Spleen (tissue), 11 donors: Measurements from ENCODE around the gene STN1. TPM values are rescaled to one million over a fixed set of nuclear protein-coding genes. Genes with fewer than 3 reads are reported as not detected.

Source experiments
- DNase-seq: peaks from one replicate; pipeline ENCODE4 v3.0.0-alpha.2; 2020
- H3K27ac ChIP-seq, 8 donors: fragments of 200-600 bp; sonication (generic) in 7 of 8; 1 replicate in 4 of 8; 2 replicates in 4 of 8; pipeline versions ENCODE4 v1.5.0 to v1.8.0; 2016 to 2021; ENCODE audit warnings: inconsistent platforms in 4 of 8, mild to moderate bottlenecking in 4 of 8, moderate library complexity in 1 of 8
- H3K27me3 ChIP-seq, 7 donors: fragments of 200-600 bp; sonication (generic) in 6 of 7; replicated peaks in 1 of 7; 1 replicate in 4 of 7; 2 replicates in 3 of 7; pipeline versions ENCODE4 v1.5.0 to v1.8.0; 2016 to 2021; ENCODE audit warnings: inconsistent platforms in 3 of 7, mild to moderate bottlenecking in 1 of 7
- H3K36me3 ChIP-seq, 6 donors: fragments of 200-600 bp; sonication (generic) in 5 of 6; 1 replicate in 4 of 6; 2 replicates in 2 of 6; pipeline versions ENCODE4 v1.5.0 to v1.8.0; 2016 to 2021; ENCODE audit warnings: inconsistent platforms in 2 of 6
- H3K4me1 ChIP-seq, 6 donors: fragments of 200-600 bp; sonication (generic) in 5 of 6; 1 replicate in 3 of 6; 2 replicates in 3 of 6; pipeline versions ENCODE4 v1.5.0 to v1.8.0; 2016 to 2021; ENCODE audit warnings: inconsistent platforms in 3 of 6
- H3K4me3 ChIP-seq, 8 donors: fragments of 200-600 bp; sonication (generic) in 7 of 8; 1 replicate in 4 of 8; 2 replicates in 4 of 8; pipeline versions ENCODE4 v1.5.0 to v1.8.0; 2016 to 2021; ENCODE audit warnings: inconsistent platforms in 4 of 8, mild to moderate bottlenecking in 4 of 8, moderate library complexity in 2 of 8
- H3K9me3 ChIP-seq, 8 donors: fragments of 200-600 bp; sonication (generic) in 7 of 8; 1 replicate in 4 of 8; 2 replicates in 4 of 8; pipeline versions ENCODE4 v1.5.0 to v1.8.0; 2016 to 2021; ENCODE audit warnings: inconsistent platforms in 4 of 8
- CTCF ChIP-seq, 11 experiments: fragments of 200-600 bp in 7 of 11; fragments of 450-650 bp in 4 of 11; sonication (generic) in 4 of 11; IDR thresholded peaks in 8 of 11; conservative IDR thresholded peaks in 3 of 11; 1 replicate in 7 of 11; 2 replicates in 4 of 11; pipeline versions ENCODE4 v1.4.0 to v1.8.0; 2016 to 2021; ENCODE audit warnings: antibody characterized with exemption in 11 of 11, inconsistent platforms in 4 of 11, mild to moderate bottlenecking in 1 of 11
- POLR2A ChIP-seq, 3 donors: fragments of 450-650 bp; IDR thresholded peaks; one replicate each; pipeline ENCODE4 v1.5.1; 2017; ENCODE audit warnings: antibody characterized with exemption in 3 of 3, mild to moderate bottlenecking in 1 of 3
- POLR2AphosphoS5 ChIP-seq, 3 donors: sonication (generic); formaldehyde crosslinking; IDR thresholded peaks; one replicate each; pipeline ENCODE4 v1.5.1; 2017; ENCODE audit warnings: antibody characterized with exemption in 3 of 3
- WGBS, 5 donors: extraction: QIAGEN DNeasy Blood & Tissue Kit in 3 of 5; methylation state at CpG; one replicate each; pipeline versions ENCODE4 v1.1.5 to v1.1.7; 2013 to 2018; 5-methylcytosine and 5-hydroxymethylcytosine counted together
- intact Hi-C: fragments of 100-400 bp; cut with DNase I; formaldehyde crosslinking; loops from one replicate; pipeline ENCODE4 v1.15.0; 2023; ENCODE audit warnings: low total_unique reads
- polyA plus RNA-seq, 3 donors: library from polyadenylated mRNA; stranded (reverse); fragments of 200-250 nt; gene quantifications; one replicate each; pipeline ENCODE4 v1.2.1, GENCODE V29; 2013
- total RNA-seq, 7 donors: library from RNA; depleted of rRNA in 3 of 7; stranded (reverse); fragments of >200 nt in 3 of 7; fragmentation: NEBNext Ultra II Directional in 4 of 7; extraction: Animal tissue kit (Norgen Biotek cat#: 25700) in 4 of 7; gene quantifications; one replicate each; pipeline versions ENCODE4 v1.1.0 to v1.2.1, GENCODE V29; 2016 to 2021
- donor health status: healthy with polysubstance abuse.
- donor health status: DM: no; HTN: no; CAD: no; lungs with moderate emphysema.
- donor health status: DM: no; HTN: no; CAD: no.
- donor health status: Bipolar disorder and iron deficiency.
- donor health status: healthy.
- donor health status: DM: no; HTN: no; CAD: no.
- donor health status: DM: yes; HTN: yes; CAD: no.

Gene STN1
- total and polyA plus RNA-seq, 10 donors, result 14.2 to 27.7 (median 22.3) TPM

GRCh38 chr10:103856797-103857170, 61.2 kb downstream of the STN1 start:
- intact Hi-C loops, result no loop called here
- H3K4me1 ChIP-seq, result peaks cover 14 to 58% (median 43%) of the 10 kb centered on the region in 6 donors
- peaks cover 0 to 34% (median 13%) of the 10 kb centered on the region in 7 donors for H3K27me3 ChIP-seq
- 90 to 97% (median 92%) methylated on average over 5 of the region's 5 CpGs for WGBS, 5 donors
- no peaks in the 10 kb centered on the region for H3K9me3 ChIP-seq
- no peak overlapping the region for H3K4me3 ChIP-seq
- H3K27ac ChIP-seq, result no peak overlapping the region
- DNase-seq, result no peak
- no peak for TF ChIP-seq POLR2A (IDR thresholded peaks at IDR 0.05)
- H3K36me3 ChIP-seq, result no peaks in the 10 kb centered on the region

GRCh38 chr10:103855852-103856796, 61.9 kb downstream of the STN1 start:
- peaks cover 0 to 34% (median 13%) of the 10 kb centered on the region in 7 donors for H3K27me3 ChIP-seq
- no peak for DNase-seq
- intact Hi-C loops, result no loop called here
- no peaks in the 10 kb centered on the region for H3K36me3 ChIP-seq
- no peaks in the 10 kb centered on the region for H3K9me3 ChIP-seq
- peak overlapping the region in 6 of 8 donors; percentile 58 to 80 (median 74) for H3K27ac ChIP-seq
- H3K4me3 ChIP-seq, result peak overlapping the region; percentile 41 to 77 (median 52)
- 18 to 27% (median 21%) methylated on average over 27 to 34 of the region's 34 CpGs for WGBS, 5 donors
- H3K4me1 ChIP-seq, result peaks cover 14 to 64% (median 46%) of the 10 kb centered on the region in 6 donors
- TF ChIP-seq CTCF (IDR thresholded peaks at IDR 0.05 in 8 of 11, conservative IDR thresholded peaks at IDR 0.05 in 3 of 11) (no peak), POLR2AphosphoS5 (IDR thresholded peaks at IDR 0.05) (no peak), POLR2A (IDR thresholded peaks at IDR 0.05) (no peak)

DNA sequence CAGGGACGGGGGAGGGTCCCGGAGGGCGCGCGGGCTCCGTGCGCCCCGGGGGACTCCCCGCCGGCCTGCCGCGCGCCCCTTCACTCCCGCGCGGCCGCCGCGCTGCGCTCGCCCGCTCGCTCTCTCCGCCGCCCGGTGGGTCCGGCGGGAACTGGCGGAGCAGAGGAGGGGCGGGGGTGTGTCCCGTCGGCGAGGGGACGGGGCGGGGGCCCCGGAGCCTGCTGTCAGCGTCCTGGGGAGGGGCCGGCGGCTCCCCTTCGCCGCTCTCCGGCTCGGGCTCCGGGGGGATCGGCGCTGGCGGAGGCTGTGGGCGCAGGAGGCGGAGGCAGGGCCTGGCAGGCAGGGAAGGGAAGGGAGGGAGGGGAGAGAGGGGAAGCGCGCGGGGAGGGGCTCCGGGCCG, 62.6 kb downstream of the STN1 start, which contains the start of gene SH3PXD2A:
Gene SH3PXD2A (minus strand): TSS at position 153 of the 400 bp plus-strand sequence. CDS start 310 bp downstream, outside the sequence.
- Histone ChIP-seq H3K27ac (peak within 1 kb of the TSS in 7 of 8 donors; percentile 27 to 80 (median 73)), H3K4me3 (peak within 1 kb of the TSS; percentile 49 to 77 (median 52)), H3K4me1 (peaks cover 14 to 71% (median 51%) of the 10 kb centered on the region in 6 donors), H3K9me3 (no peaks in the 10 kb centered on the region), H3K36me3 (no peaks in the 10 kb centered on the region), H3K27me3 (peaks cover 0 to 34% (median 13%) of the 10 kb centered on the region in 7 donors)
- intact Hi-C loops, result no loop called here
- TF ChIP-seq CTCF (IDR thresholded peaks at IDR 0.05 in 8 of 11, conservative IDR thresholded peaks at IDR 0.05 in 3 of 11) (peak in 1 of 11 experiments; percentile 8), POLR2A (IDR thresholded peaks at IDR 0.05) (no peak), POLR2AphosphoS5 (IDR thresholded peaks at IDR 0.05) (peak; percentile 21 to 68 (median 63))
- 0 to 1% (median 1%) methylated on average over 4 to 54 of the region's 54 CpGs for WGBS, 5 donors
- peak; percentile 74 for DNase-seq

DNA sequence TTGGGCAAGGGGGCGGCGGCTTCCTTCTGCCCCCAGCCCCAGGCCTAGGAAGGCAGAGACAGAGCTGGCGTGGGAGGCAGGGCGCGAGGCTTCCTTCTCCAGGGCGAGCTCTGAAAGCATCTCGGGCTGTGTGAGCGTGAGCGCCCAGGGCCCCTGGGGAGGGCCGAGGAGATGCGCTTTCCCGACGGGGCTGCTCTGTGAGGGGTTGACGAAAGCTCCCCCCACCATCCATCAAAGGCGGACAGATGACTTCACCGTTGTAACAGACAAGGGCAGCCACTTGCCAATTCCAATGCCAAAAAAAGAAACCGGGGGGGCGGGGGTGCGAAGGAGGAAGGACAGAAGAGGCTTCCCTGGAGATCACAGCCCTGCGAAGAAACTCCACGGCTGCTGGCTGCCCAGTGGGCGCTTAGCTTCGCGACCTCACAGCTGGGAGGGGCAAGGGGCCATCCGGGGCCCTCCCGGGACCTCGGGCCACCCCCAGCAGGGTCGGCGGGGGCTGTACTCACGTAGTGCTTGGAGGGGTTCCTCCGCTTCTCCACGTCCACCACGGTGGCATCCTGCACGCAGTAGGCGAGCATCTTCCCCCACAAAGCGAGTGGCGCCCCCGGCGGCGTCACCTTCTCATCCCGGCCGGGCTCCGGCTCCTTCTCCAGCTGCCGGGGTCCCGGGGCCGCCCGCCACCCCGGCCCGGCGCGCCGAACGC, 63.1 kb downstream of the STN1 start:
- H3K4me1 ChIP-seq, result peaks cover 14 to 77% (median 55%) of the 10 kb centered on the region in 6 donors
- peak overlapping the region in 7 of 8 donors; percentile 27 to 80 (median 73) for H3K27ac ChIP-seq
- no peaks in the 10 kb centered on the region for H3K36me3 ChIP-seq
- no peaks in the 10 kb centered on the region for H3K9me3 ChIP-seq
- H3K4me3 ChIP-seq, result peak overlapping the region; percentile 49 to 77 (median 52)
- peak; percentile 83 for DNase-seq
- WGBS, 5 donors, result 1% methylated on average over 25 to 53 of the region's 53 CpGs
- intact Hi-C loops, result no loop called here
- TF ChIP-seq CTCF (IDR thresholded peaks at IDR 0.05 in 8 of 11, conservative IDR thresholded peaks at IDR 0.05 in 3 of 11) (no peak), POLR2A (IDR thresholded peaks at IDR 0.05) (no peak), POLR2AphosphoS5 (IDR thresholded peaks at IDR 0.05) (peak in 1 of 3 donors; percentile 15)
- H3K27me3 ChIP-seq, result peaks cover 0 to 34% (median 13%) of the 10 kb centered on the region in 7 donors
